ENCODE measurements around the gene NAPA.

NAPA gene

DNA sequence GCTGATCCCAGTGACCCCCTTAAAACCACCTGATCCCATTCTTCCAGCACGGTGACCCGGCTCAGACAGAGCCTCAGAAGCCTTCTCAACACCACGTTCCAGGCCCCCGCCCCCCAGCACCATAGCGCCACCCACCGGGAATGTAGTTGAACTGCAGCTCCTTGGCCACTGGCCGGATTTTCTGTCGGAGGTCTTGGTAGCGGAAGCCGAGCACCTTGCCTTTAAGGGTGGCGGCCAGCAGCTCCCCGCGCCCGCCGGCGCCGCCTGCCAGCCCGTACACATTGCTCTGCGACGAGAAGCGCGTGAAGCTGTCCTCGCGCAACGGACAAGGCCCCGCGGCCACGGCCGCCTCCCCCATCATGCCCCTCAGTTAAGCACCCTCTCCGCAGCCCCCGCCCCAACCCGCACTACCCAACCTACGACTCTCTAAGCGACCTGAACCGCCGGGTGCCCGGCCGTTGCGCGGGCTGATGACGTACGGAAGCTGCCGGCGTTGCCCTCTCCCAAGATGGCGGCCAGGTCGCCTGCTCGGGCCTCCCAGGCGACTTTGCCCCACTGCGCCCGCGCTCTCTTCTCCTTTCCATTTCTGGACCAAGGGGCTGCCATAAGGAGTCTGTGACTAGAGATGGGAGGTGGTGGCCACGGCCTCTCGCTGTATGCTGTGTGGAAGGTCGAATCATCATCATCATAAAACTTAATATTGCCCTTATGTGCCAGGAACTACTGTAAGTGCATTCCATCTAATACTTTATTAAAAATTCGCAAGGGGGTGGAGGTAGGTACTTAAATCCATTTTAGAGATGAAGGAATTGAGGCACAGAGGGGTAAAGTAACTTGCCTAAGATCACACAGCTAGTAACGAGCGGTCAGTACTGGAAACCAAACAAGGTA lies 30.8 kb downstream of the NAPA start, which contains the start of gene KPTN:
Gene KPTN, minus strand, starts transcription at position 420 of the 891 bp plus-strand sequence. Its CDS starts 59 bp downstream, at position 361.
- H3K27me3 ChIP-seq (ENCODE audit: insufficient read depth, poor library complexity, severe bottlenecking) = no peaks in the 10 kb centered on the region
- H3K36me3 ChIP-seq (ENCODE audit: low read depth) = peaks cover 5% of the 10 kb centered on the region; the same call in 1 of the 2 replicates
- ATAC-seq (ENCODE audit: low read depth) (peak; percentile 82), DNase-seq (ENCODE audit: low spot score) (peak; percentile 86)
- H3K4me1 ChIP-seq (ENCODE audit: insufficient read depth, poor library complexity, severe bottlenecking) = no peaks in the 10 kb centered on the region
- TF ChIP-seq, protein P1, sequence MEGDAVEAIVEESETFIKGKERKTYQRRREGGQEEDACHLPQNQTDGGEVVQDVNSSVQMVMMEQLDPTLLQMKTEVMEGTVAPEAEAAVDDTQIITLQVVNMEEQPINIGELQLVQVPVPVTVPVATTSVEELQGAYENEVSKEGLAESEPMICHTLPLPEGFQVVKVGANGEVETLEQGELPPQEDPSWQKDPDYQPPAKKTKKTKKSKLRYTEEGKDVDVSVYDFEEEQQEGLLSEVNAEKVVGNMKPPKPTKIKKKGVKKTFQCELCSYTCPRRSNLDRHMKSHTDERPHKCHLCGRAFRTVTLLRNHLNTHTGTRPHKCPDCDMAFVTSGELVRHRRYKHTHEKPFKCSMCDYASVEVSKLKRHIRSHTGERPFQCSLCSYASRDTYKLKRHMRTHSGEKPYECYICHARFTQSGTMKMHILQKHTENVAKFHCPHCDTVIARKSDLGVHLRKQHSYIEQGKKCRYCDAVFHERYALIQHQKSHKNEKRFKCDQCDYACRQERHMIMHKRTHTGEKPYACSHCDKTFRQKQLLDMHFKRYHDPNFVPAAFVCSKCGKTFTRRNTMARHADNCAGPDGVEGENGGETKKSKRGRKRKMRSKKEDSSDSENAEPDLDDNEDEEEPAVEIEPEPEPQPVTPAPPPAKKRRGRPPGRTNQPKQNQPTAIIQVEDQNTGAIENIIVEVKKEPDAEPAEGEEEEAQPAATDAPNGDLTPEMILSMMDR (IDR thresholded peaks at IDR 0.05; ENCODE audit: poor library complexity, severe bottlenecking) = peak; percentile 95
- no peaks in the 10 kb centered on the region for H3K9me3 ChIP-seq (ENCODE audit: severe bottlenecking)
- peak within 1 kb of the TSS; percentile 93 for H3K4me3 ChIP-seq (ENCODE audit: severe bottlenecking)
- peak within 1 kb of the TSS; percentile 47 for H3K27ac ChIP-seq (ENCODE audit: poor library complexity, severe bottlenecking)

DNA sequence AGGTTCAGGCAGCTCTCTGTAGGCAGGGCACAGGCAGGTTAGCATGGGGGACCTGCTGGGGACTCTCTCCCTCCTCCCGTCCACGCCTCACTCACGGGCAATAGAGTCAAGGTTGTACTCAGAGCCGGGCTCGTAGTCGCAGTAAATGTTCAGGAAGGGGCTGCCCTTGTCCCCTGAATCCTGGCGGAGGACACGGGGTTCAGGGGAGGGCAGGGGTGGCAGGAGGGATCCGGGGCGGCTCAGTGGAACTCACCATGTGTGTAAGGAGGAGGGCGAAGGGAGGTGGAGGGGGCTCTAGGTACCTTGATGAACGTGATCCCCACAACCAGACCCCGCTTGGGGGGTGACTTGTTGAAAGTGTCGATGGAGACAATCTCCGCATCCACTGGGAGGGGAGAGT lies 31.7 kb downstream of the NAPA start:
- no peak overlapping the region for H3K27ac ChIP-seq (ENCODE audit: poor library complexity, severe bottlenecking)
- H3K4me3 ChIP-seq (ENCODE audit: severe bottlenecking) = peak overlapping the region; percentile 93
- no peaks in the 10 kb centered on the region for H3K27me3 ChIP-seq (ENCODE audit: insufficient read depth, poor library complexity, severe bottlenecking)
- no peaks in the 10 kb centered on the region for H3K9me3 ChIP-seq (ENCODE audit: severe bottlenecking)
- H3K4me1 ChIP-seq (ENCODE audit: insufficient read depth, poor library complexity, severe bottlenecking) = no peaks in the 10 kb centered on the region
- TF ChIP-seq, protein P1 (IDR thresholded peaks at IDR 0.05; ENCODE audit: poor library complexity, severe bottlenecking) = no peak
- peaks cover 5% of the 10 kb centered on the region; the same call in 1 of the 2 replicates for H3K36me3 ChIP-seq (ENCODE audit: low read depth)
- DNase-seq (ENCODE audit: low spot score) = no peak
- ATAC-seq (ENCODE audit: low read depth) = no peak

DNA sequence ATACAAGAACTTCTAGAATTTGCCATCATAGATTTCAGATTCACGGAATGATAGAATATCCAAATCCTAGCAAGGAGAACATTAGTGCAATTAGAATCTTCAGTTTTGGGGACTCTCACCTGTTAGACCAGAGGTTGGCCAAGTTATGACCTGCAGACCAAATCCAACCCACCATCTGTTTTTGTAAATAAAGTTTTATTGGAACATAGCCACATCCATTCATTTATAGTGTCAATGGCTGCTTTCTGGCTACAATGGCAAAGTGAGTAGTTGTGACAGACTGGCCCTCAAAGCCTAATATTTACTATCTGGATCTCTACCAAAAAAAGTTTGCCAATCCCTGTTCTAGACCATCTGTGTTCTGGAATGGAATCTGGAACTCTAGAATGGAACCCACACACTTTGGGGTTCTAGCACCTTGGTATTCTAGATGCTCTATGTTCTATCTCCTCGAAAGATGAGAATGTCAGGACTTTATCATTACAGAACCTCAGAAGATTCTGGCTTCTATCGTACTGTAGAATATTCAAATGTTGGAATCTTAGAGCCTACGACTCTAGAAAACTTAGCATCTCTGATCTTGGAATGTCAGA lies 33.3 kb downstream of the NAPA start:
- H3K27me3 ChIP-seq (ENCODE audit: insufficient read depth, poor library complexity, severe bottlenecking) = no peaks in the 10 kb centered on the region
- H3K4me1 ChIP-seq (ENCODE audit: insufficient read depth, poor library complexity, severe bottlenecking) = no peaks in the 10 kb centered on the region
- no peak overlapping the region for H3K27ac ChIP-seq (ENCODE audit: poor library complexity, severe bottlenecking)
- peaks cover 5% of the 10 kb centered on the region; the same call in 1 of the 2 replicates for H3K36me3 ChIP-seq (ENCODE audit: low read depth)
- ATAC-seq (ENCODE audit: low read depth) (no peak), DNase-seq (ENCODE audit: low spot score) (no peak)
- TF ChIP-seq, protein P1 (IDR thresholded peaks at IDR 0.05; ENCODE audit: poor library complexity, severe bottlenecking) = no peak
- H3K4me3 ChIP-seq (ENCODE audit: severe bottlenecking) = no peak overlapping the region
- H3K9me3 ChIP-seq (ENCODE audit: severe bottlenecking) = no peaks in the 10 kb centered on the region

DNA sequence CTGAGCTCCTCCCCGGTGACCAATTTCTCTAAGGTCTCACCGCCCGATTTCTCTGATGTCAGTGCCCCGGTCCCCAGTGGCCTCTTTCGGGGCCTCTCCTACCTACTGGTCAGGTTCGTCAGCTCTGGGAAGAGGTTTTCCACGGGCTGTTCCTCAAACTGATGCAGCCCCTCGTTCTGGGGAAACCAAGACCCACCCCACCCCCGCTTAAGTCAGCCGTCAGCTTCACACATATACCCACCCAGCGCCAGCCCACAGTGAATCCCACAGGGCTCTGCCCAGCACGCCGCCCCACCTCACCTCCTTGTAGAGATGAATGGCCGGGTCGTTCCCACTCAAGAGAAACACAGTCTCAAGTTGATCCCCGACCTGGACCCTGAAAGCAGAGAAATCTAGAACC lies 34.2 kb downstream of the NAPA start:
- no peaks in the 10 kb centered on the region for H3K27me3 ChIP-seq (ENCODE audit: insufficient read depth, poor library complexity, severe bottlenecking)
- DNase-seq (ENCODE audit: low spot score) (no peak), ATAC-seq (ENCODE audit: low read depth) (no peak)
- no peak overlapping the region for H3K27ac ChIP-seq (ENCODE audit: poor library complexity, severe bottlenecking)
- H3K4me3 ChIP-seq (ENCODE audit: severe bottlenecking) = no peak overlapping the region
- TF ChIP-seq, protein P1 (IDR thresholded peaks at IDR 0.05; ENCODE audit: poor library complexity, severe bottlenecking) = no peak
- H3K9me3 ChIP-seq (ENCODE audit: severe bottlenecking) = no peaks in the 10 kb centered on the region
- peaks cover 5% of the 10 kb centered on the region; the same call in 1 of the 2 replicates for H3K36me3 ChIP-seq (ENCODE audit: low read depth)
- H3K4me1 ChIP-seq (ENCODE audit: insufficient read depth, poor library complexity, severe bottlenecking) = no peaks in the 10 kb centered on the region
